CD4-positive, alpha-beta T cell treated with Interleukin-17A for 1 hour (primary cell): ENCODE results near the gene NTM.
A peak's percentile ranks its signal among the peaks of the same experiment; 100 is the strongest.
"Not testable (repeated sequence)": the region's sequence is repeated elsewhere in the genome, so short reads cannot be mapped to it uniquely, and the experiment has no call there.

Experiments
- DNase-seq: peaks from one replicate; pipeline ENCODE4 v3.0.0-alpha.2; 2020

NTM gene

GRCh38 chr11:131677828-131678470, 307.5 kb downstream of the NTM start:
- DNase-seq, result no peak

GRCh38 chr11:131678658-131679340, 308.4 kb downstream of the NTM start:
- no peak for DNase-seq

- DNase-seq, result not testable (repeated sequence)
Observed at GRCh38 chr11:131680448-131680847, 310.0 kb downstream of the NTM start.

- DNase-seq, result no peak
Observed at GRCh38 chr11:131681920-131682319, 311.5 kb downstream of the NTM start.

- no peak for DNase-seq
Observed at GRCh38 chr11:131682373-131683015, 312.1 kb downstream of the NTM start.

GRCh38 chr11:131683131-131683530, 312.7 kb downstream of the NTM start:
- DNase-seq, result no peak

GRCh38 chr11:131683666-131684065, 313.3 kb downstream of the NTM start:
- DNase-seq, result no peak

- DNase-seq, result no peak
Observed at GRCh38 chr11:131684111-131685060, 314.0 kb downstream of the NTM start.

GRCh38 chr11:131685206-131685605, 314.8 kb downstream of the NTM start:
- no peak for DNase-seq

- no peak for DNase-seq
Observed at GRCh38 chr11:131685906-131686305, 315.5 kb downstream of the NTM start.

GRCh38 chr11:131686836-131687235, 316.4 kb downstream of the NTM start:
- DNase-seq, result no peak

GRCh38 chr11:131687291-131688047, 317.1 kb downstream of the NTM start:
- DNase-seq, result no peak

GRCh38 chr11:131688048-131688693, 317.8 kb downstream of the NTM start:
- DNase-seq, result peak; percentile 4

- DNase-seq, result no peak
Observed at GRCh38 chr11:131689049-131689925, 318.9 kb downstream of the NTM start.

- DNase-seq, result no peak
Observed at GRCh38 chr11:131690362-131690761, 319.9 kb downstream of the NTM start.

- DNase-seq, result no peak
Observed at GRCh38 chr11:131690776-131691175, 320.4 kb downstream of the NTM start.

GRCh38 chr11:131691181-131692041, 321.0 kb downstream of the NTM start:
- DNase-seq, result no peak

GRCh38 chr11:131692151-131692550, 321.7 kb downstream of the NTM start:
- DNase-seq, result no peak

- DNase-seq, result no peak
Observed at GRCh38 chr11:131692961-131693360, 322.5 kb downstream of the NTM start.

- DNase-seq, result no peak
Observed at GRCh38 chr11:131693756-131694155, 323.3 kb downstream of the NTM start.
